ENCODE data around the gene LATS2. TPM values are rescaled to one million over a fixed set of nuclear protein-coding genes. Genes with fewer than 3 reads are reported as not detected.

Gene LATS2
- total RNA-seq, 2 experiments from 2014 or later = 1.3 to 3.0 TPM

DNA sequence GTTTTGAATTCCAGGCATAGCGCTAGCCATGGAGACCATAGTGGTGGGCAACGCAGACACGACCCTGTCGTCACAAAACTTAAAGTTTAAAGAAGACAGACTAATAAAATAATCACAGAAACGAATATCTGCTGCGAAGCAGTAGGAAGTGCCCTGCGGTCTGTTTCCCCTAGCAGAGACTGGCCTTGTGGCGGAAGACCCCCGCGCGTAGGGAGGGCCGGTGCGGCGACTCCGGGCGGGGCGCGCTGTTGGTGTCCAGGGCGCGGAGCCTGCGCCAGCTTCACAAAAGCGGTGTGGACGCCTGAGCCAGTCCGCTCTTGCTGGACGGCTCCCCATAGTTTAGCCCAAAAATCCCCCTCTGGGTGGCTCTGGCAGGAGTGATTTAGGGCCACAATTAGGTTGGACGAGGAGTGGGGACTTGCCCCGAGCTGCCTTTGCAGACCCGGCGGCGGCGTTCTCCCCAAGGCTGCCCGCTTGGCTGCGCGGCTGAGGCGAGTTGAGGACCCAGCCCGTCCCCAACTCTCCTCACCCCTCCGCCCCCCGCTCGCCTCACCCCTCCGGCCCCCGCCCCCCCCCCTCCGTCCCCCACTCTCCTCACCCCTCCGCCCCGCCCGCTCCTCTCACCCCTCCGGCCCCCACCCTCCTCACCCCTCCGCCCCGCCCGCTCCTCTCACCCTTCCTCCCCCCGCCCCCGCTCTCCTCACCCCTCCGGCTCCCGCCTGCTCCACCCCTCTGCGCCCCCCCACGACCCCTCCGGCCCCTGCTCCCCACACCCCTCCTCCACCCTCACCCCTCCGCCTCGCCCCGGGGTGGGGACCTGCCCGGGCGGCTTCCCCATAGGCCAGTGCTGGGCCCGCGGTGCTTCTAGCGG, 14.2 kb upstream of the LATS2 start:
- TF ChIP-seq, protein P1, sequence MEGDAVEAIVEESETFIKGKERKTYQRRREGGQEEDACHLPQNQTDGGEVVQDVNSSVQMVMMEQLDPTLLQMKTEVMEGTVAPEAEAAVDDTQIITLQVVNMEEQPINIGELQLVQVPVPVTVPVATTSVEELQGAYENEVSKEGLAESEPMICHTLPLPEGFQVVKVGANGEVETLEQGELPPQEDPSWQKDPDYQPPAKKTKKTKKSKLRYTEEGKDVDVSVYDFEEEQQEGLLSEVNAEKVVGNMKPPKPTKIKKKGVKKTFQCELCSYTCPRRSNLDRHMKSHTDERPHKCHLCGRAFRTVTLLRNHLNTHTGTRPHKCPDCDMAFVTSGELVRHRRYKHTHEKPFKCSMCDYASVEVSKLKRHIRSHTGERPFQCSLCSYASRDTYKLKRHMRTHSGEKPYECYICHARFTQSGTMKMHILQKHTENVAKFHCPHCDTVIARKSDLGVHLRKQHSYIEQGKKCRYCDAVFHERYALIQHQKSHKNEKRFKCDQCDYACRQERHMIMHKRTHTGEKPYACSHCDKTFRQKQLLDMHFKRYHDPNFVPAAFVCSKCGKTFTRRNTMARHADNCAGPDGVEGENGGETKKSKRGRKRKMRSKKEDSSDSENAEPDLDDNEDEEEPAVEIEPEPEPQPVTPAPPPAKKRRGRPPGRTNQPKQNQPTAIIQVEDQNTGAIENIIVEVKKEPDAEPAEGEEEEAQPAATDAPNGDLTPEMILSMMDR (IDR thresholded peaks at IDR 0.05) = no peak
- peak; percentile 39 for DNase-seq
- CTCF ChIA-PET = no interaction called here
- peaks cover 5% of the 10 kb centered on the region for H3K27me3 Mint-ChIP-seq
- intact Hi-C loops (cut with micrococcal nuclease) = no loop called here
- H3K4me3 Mint-ChIP-seq = peak overlapping the region; percentile 49
- no peaks in the 10 kb centered on the region for H3K9me3 Mint-ChIP-seq
- peaks cover 16% of the 10 kb centered on the region for H3K4me1 Mint-ChIP-seq (ENCODE audit: low read depth)
- no peaks in the 10 kb centered on the region for H3K36me3 Mint-ChIP-seq (ENCODE audit: low read depth)
- POLR2A ChIA-PET = no interaction called here
- ATAC-seq = peak; percentile 43
- peak overlapping the region; percentile 65 for H3K27ac Mint-ChIP-seq

DNA sequence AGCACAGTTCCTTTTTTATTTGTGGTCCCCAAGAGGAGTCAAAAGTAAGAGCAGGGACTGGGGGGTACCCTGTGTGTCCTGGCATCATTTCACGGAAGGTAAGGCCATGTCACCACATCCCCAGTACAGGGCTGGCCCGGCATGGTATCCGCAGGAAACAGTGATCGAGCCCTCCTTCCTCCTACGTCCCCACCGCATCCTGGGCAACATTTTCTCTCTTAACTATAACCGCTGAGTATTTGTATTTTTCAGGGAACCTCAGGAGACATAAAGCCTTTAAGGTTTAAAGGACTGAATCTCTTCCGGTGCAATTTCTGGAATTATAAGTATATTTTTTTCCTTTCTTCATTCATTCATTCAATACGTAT, 13.6 kb upstream of the LATS2 start:
- Mint-ChIP-seq H3K27ac (peak overlapping the region; percentile 65), H3K36me3 (ENCODE audit: low read depth) (no peaks in the 10 kb centered on the region), H3K4me1 (ENCODE audit: low read depth) (peaks cover 16% of the 10 kb centered on the region), H3K27me3 (peaks cover 5% of the 10 kb centered on the region), H3K9me3 (no peaks in the 10 kb centered on the region), H3K4me3 (peak overlapping the region; percentile 49)
- intact Hi-C loops (cut with micrococcal nuclease) = no loop called here
- TF ChIP-seq, protein P1 (IDR thresholded peaks at IDR 0.05) = no peak
- ChIA-PET POLR2A (no interaction called here), CTCF (no interaction called here)
- peak; percentile 80 for DNase-seq
- peak; percentile 83 for ATAC-seq

DNA sequence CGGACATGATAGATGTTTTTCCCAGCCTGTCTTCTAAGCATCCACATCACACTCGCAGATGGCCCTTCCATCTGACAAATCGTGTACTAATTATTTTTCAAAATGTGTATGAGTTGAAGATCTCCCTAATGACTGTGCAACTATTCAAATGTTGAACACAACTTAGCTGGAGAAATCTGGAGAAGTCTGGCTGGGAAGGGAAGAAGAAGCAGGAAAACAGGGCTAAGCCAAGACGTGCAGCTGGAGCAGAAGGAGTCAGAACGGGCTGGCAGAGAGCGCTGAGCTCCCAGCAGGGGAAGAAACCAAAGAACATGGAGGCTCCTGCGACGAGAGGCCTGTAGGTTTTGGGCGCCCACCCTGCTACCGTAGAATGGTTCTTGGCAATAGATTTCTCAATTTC, 13.2 kb upstream of the LATS2 start:
- TF ChIP-seq, protein P1 (IDR thresholded peaks at IDR 0.05) = no peak
- peaks cover 16% of the 10 kb centered on the region for H3K4me1 Mint-ChIP-seq (ENCODE audit: low read depth)
- intact Hi-C loops (cut with micrococcal nuclease) = no loop called here
- ChIA-PET POLR2A (no interaction called here), CTCF (no interaction called here)
- peak overlapping the region; percentile 65 for H3K27ac Mint-ChIP-seq
- H3K27me3 Mint-ChIP-seq = peaks cover 5% of the 10 kb centered on the region
- ATAC-seq (peak; percentile 11), DNase-seq (no peak)
- no peaks in the 10 kb centered on the region for H3K9me3 Mint-ChIP-seq
- no peak overlapping the region for H3K4me3 Mint-ChIP-seq
- no peaks in the 10 kb centered on the region for H3K36me3 Mint-ChIP-seq (ENCODE audit: low read depth)

DNA sequence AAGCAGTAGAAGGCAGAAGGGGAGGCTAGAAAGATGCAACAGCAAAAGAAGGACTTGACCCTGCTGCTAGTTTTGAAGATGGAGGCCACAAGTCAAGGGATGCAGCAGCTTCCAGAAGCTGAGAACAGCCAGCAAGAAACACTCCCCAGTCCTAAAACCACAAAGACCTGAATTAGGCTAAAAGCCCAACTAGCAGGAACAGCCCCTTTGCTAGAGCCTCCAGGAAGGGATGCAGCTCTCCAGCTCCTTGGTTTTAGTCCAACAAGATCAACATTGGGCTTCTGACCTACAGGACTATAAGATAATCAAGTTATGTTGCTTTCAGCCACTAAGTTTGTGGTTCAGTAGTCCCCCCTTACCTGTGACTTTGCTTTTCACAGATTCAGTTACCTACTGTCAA, 10.5 kb upstream of the LATS2 start:
- TF ChIP-seq, protein P1 (IDR thresholded peaks at IDR 0.05) = no peak
- no peaks in the 10 kb centered on the region for H3K9me3 Mint-ChIP-seq
- ATAC-seq = no peak
- H3K4me3 Mint-ChIP-seq = no peak overlapping the region
- no peaks in the 10 kb centered on the region for H3K27me3 Mint-ChIP-seq
- H3K4me1 Mint-ChIP-seq (ENCODE audit: low read depth) = peaks cover 16% of the 10 kb centered on the region
- CTCF ChIA-PET = no interaction called here
- H3K36me3 Mint-ChIP-seq (ENCODE audit: low read depth) = no peaks in the 10 kb centered on the region
- intact Hi-C loops (cut with micrococcal nuclease) = no loop called here
- H3K27ac Mint-ChIP-seq = no peak overlapping the region
- DNase-seq = no peak
- POLR2A ChIA-PET = interaction anchor here (0.7 kb wide), 1 partner anchor 17 kb away, joined by 3 read pairs; no protein-coding TSS in a partner anchor

DNA sequence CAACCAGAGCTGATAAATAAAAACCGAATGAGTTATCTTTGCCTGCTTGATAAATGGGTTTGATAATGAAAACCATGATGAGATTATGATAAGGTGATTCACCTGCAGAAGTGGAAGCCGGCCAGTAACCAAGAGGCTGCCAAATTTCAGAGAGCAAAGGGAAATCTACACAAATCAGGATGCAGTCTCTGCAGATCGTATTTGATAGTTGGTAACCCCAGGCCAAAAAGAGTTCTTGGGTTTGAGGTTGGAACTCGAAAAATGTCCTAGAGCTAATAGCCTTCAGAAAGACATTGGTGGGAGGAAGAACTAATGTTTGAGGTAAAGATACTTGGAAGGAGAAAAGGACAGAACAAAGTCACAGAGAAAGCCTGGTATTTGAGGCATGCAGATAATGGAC, 9.6 kb upstream of the LATS2 start:
- Mint-ChIP-seq H3K4me3 (no peak overlapping the region), H3K27me3 (no peaks in the 10 kb centered on the region), H3K4me1 (ENCODE audit: low read depth) (peaks cover 16% of the 10 kb centered on the region), H3K36me3 (ENCODE audit: low read depth) (no peaks in the 10 kb centered on the region), H3K27ac (no peak overlapping the region), H3K9me3 (no peaks in the 10 kb centered on the region)
- intact Hi-C loops (cut with micrococcal nuclease) = no loop called here
- POLR2A ChIA-PET = interaction anchor here (0.7 kb wide), 1 partner anchor 18 kb away, joined by 3 read pairs; no protein-coding TSS in a partner anchor
- TF ChIP-seq, protein P1 (IDR thresholded peaks at IDR 0.05) = no peak
- CTCF ChIA-PET = no interaction called here
- DNase-seq (no peak), ATAC-seq (no peak)

Measured in activated CD8-positive, alpha-beta T cell treated with anti-CD3 and anti-CD28 coated beads for 36 hours (primary cell).